GM23338 (cell line): ENCODE results near the gene S100B.

Source experiments
- CREB1 ChIP-seq: fragments of 250-450 bp; sonication (Bioruptor Pico); IDR thresholded peaks from 2 replicates; pipeline ENCODE4 v1.5.0; 2020; ENCODE audit warnings: low read depth, mild to moderate bottlenecking, moderate library complexity
- CTCF ChIP-seq, 2 experiments: fragments of 200-600 bp in 1 of 2; sonication (generic) in 1 of 2; conservative IDR thresholded peaks; 2 replicates each; pipeline versions ENCODE4 v1.5.1 to v1.6.1; 2016 to 2017; ENCODE audit warnings: antibody characterized with exemption in 2 of 2, low read depth in 2 of 2, mild to moderate bottlenecking in 2 of 2, moderate library complexity in 1 of 2
- ETS1 ChIP-seq: IDR thresholded peaks from 2 replicates; pipeline ENCODE4 v1.6.1; 2016; ENCODE audit warnings: antibody characterized with exemption
- EZH2 ChIP-seq: fragments of 200-600 bp; sonication (generic); IDR thresholded peaks from one replicate; pipeline ENCODE4 v1.8.0; 2017; ENCODE audit warnings: antibody characterized with exemption, mild to moderate bottlenecking, low read depth; ENCODE audit not compliant: unreplicated experiment
- EZH2phosphoT487 ChIP-seq: fragments of 200-600 bp; sonication (generic); IDR thresholded peaks from one replicate; pipeline ENCODE4 v1.8.1; 2018; ENCODE audit warnings: antibody characterized with exemption; ENCODE audit not compliant: unreplicated experiment
- JUNB ChIP-seq: IDR thresholded peaks from one replicate; pipeline ENCODE4 v1.6.1; 2016; ENCODE audit warnings: antibody characterized with exemption; ENCODE audit not compliant: unreplicated experiment
- NANOG ChIP-seq: IDR thresholded peaks from 2 replicates; pipeline ENCODE4 v1.6.1; 2016; ENCODE audit warnings: antibody characterized with exemption, borderline replicate concordance
- POLR2AphosphoS5 ChIP-seq: IDR thresholded peaks from 2 replicates; pipeline ENCODE4 v1.6.1; 2016; ENCODE audit warnings: antibody characterized with exemption, low read depth
- REST ChIP-seq: IDR thresholded peaks from one replicate; pipeline ENCODE4 v1.6.1; 2018; ENCODE audit warnings: antibody characterized with exemption; ENCODE audit not compliant: unreplicated experiment
- STAT1 ChIP-seq: IDR thresholded peaks from one replicate; pipeline ENCODE4 v1.6.1; 2016; ENCODE audit warnings: antibody characterized with exemption; ENCODE audit not compliant: unreplicated experiment
- ZNF114 ChIP-seq: fragments of 250-450 bp; sonication (Bioruptor Pico); IDR thresholded peaks from 2 replicates; pipeline ENCODE4 v1.5.0; 2020; ENCODE audit warnings: mild to moderate bottlenecking, moderate library complexity
- ZNF462 ChIP-seq: fragments of 250-450 bp; sonication (Bioruptor Pico); IDR thresholded peaks from 2 replicates; pipeline ENCODE4 v1.5.0; 2020; ENCODE audit warnings: mild to moderate bottlenecking, moderate library complexity

- TF ChIP-seq CTCF (conservative IDR thresholded peaks at IDR 0.05; ENCODE audit: low read depth in 2 of 2) (no peak), POLR2AphosphoS5 (no peak), REST (no peak), EZH2 (no peak), EZH2phosphoT487 (no peak), CREB1 (CRISPR knock-in tag) (no peak), ZNF114 (no peak), JUNB (no peak), ETS1 (no peak), NANOG (no peak), STAT1 (no peak), ZNF462 (CRISPR knock-in tag) (no peak)
Observed at GRCh38 chr21:46552865-46553379, 52.0 kb downstream of the S100B start.
